ENCODE data around the gene UNCX.
"Not testable (repeated sequence)": the region's sequence is repeated elsewhere in the genome, so short reads cannot be mapped to it uniquely, and the experiment has no call there.

Gene UNCX

GRCh38 chr7:1259621-1260243 is 27.1 kb downstream of the UNCX start:
- no peak for DNase-seq

DNA sequence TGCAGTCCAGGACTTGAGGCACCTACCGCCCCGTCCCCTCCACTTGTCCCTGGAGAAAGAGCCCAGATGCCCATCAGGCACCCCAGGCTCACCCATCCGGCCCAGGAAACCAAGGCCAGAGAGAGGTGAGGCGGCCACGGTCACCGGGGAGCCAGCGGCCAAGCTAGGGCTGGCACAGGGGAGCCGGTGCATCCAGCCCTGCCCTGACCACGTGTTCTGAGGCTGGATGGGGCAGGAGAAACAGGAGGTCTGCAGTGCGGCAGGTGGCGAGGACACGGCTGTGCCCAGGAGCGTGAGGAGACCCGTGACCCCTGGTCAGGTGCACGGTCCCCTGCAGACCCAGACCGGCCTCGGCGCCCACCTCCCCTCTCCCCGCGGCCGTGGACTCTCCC is 27.6 kb downstream of the UNCX start:
- no peak for DNase-seq

DNA sequence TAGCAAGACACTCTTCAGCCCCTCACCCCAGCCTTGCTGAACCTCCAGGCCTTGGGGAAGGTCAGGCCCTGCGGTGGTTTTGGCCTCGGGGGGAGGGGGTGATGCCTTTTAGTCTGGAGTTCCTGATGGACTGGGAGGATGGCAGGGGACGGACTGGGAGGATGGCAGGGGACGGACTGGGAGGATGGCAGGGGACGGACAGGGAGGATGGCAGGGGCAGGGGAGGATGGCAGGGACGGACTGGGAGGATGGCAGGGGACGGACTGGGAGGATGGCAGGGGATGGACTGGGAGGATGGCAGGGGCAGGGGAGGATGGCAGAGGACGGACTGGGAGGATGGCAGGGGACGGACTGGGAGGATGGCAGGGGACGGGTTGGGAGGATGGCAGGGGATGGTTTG is 28.4 kb downstream of the UNCX start:
- DNase-seq = not testable (repeated sequence)

- DNase-seq = no peak
These were observed 29.8 kb downstream of the UNCX start for GRCh38 chr7:1262441-1262840.

DNA sequence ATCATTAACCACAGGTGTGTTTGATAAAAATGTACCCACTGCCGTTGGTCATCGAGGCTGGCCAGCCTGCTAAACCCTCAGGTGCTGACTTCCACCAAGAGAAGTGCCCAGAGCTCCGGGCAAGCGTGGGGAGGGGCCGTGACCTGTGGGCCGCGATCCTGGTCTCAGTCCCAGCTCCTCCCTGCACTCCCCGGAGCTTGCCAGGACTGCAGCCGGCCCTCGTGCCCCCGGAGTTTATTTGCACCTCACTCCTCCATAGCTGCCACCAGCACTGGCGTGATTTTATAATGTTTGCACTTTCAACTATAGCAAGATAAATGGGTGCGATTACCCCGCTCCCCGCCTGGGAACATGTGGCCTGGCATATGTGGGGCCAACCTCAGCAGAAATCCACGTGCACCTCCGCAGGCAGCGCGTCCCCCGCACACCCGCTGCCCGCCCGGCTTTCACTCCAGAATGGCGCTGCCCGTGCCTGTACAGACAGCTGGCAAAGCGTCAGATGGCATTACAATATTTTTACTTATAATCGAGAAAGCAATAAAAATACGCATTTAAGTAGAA is 30.8 kb downstream of the UNCX start:
- DNase-seq = no peak

- no peak for DNase-seq
These were observed 31.9 kb downstream of the UNCX start for GRCh38 chr7:1264345-1265280.

- DNase-seq = no peak
These were observed 34.6 kb downstream of the UNCX start for GRCh38 chr7:1267016-1267900.

DNA sequence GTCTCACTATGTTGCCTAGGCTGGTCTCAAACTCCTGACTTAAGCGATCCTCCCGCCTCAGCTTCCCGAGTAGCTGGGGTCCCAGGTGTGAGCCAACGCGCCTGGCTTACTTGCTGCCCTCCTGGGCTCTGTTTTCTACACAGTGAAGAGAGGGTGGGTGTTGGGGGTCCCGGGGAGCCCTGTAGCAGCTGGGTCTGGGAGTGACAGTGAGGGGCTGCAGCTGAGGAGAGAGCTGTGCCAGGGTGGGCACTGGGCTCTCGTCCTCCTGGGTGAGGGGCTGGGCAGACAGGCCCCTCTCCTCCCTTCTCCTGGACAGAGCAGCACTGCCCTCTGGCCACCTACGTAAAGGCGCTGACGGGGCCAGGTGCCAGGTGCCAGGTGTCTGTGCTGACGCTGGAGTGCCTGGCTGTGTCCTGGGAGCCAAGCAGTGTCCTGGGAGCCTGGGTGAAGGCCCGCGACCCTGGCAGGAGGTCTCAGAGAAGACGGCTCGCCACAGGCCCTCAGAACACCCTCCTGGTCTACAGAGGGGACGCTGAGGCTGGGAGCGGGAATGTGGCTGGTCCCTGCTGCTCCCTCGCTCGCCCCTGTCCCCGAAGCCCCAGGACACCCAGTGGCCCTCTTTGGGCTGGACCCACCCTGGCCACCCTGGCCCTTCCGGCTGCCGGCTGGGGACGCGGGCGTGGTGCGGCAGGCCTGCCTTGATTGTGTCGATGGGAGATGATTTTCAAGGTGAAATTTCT is 35.6 kb downstream of the UNCX start:
- DNase-seq = no peak

DNA sequence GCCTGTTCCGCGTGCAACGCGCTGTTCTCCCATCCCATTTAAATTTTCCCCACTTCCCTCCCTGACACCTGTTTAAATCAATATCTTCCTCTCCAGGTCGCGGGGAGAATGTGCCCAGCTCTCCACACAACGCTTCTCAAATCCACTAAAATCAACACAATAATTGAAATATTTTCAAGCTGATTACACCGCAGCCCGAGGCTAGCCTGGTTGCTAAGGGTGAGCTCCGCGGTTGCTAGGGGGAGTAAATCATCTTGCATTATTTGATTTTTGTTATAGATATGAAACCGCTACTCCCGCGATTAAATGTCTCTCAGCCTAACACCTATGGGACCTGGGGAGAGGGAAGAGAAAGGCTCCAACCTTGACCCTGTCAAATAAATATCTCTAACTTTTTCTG is 36.2 kb downstream of the UNCX start:
- no peak for DNase-seq

DNA sequence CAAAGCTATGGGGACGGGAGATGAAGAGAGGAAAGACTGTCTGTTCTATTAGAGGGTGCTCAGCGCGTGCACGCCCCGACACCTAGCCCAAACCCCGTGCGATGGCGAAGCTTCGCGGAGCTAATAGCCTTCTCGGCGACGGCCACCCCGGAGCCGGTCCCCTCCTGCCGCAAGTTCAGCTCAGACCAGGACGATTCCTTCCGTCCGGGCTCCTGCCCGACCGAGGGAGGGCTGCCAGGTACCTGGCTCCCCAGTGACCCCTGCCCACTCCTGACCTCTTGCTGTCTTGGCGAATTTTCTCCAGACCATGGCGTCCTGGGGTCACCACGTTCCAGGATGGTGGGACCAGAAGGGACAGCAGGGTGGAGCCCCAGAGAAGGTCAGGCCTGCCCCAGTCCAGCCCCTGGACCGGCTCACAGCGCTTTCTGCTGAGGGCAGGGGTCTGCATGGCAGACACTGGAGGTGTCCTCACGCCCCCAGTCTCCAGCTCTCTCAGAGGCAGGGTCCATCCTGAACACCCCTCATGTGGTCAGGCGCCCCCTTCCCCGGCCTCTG is 36.7 kb downstream of the UNCX start:
- DNase-seq = no peak

GRCh38 chr7:1270181-1270580 is 37.5 kb downstream of the UNCX start:
- DNase-seq = no peak

DNA sequence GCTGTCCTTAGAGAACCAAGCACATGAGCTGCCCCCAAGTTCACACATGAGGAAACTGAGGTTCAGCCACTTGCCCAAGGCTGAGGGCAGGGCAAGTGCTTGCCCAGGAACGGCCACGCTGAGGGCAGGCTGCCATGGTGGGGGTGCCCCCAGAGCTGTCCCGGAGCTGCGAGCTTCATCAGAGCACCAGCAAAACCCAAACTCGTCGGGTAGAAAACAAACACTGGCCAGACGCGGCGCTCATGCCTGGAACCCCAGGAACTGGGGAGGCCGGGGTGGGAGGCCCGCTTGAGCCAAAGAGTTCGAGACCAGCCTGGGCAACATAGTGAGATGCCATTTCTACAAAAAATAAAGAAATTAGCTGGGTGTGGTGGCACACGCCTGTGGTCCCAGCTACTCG is 38.4 kb downstream of the UNCX start:
- no peak for DNase-seq

DNA sequence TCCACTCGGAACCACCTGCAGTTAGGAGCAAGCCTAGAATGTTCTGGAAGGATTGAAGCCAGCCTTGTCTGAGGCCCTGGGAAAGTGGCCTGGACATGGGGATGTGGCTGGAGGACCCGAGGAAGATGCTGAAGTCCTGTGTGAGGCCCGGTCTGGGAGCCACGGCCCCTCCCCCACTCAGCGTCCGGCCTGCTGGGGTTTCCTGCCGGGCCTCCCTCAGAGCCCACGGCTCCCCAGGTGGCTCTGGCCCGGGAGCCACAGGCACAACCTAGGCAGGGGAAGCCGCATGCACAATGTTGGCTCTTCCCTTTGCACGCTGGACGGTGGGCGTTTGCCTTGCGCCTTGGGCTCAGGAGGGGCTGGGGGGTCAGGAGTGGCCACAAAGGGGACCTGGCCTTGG is 39.0 kb downstream of the UNCX start:
- no peak for DNase-seq

- not testable (repeated sequence) for DNase-seq
These were observed 39.5 kb downstream of the UNCX start for GRCh38 chr7:1272136-1272535.

DNA sequence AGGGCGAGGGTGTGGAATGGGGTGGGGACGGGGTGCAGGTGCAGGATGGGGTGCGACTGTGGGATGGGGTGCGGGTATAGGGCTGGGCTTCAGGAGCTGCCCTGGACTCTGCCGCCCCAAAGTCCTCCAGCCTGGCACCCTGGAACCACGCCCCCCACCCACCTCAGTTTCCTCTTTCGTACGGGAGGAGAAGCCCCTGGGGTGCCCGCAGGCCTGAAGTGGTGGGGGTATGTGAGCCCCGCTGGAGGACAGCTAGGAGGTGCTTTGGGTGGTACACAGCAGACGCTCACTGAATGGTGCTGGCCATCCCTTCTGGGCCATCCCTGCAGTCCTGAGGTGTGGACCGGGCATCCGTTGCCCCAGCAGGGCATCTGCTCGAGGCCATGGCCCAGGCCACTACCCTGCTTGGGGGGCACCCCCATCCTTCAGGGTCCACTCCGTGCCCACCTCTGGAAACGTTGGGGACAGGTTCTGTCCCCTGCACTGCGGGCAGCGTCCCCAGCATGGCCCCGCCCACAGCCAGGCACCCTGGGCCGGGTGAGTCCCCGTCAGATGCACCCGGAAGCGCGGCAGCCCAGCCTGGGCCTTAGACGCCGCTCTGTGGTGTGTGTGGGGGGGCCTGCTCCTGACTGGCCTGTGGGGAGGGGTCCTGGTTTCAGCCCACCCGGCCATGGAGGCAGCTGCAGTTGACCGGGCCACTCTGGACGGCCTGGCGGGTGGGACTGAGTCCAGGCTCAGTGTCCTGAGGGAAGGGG is 41.6 kb downstream of the UNCX start:
- DNase-seq = no peak

DNA sequence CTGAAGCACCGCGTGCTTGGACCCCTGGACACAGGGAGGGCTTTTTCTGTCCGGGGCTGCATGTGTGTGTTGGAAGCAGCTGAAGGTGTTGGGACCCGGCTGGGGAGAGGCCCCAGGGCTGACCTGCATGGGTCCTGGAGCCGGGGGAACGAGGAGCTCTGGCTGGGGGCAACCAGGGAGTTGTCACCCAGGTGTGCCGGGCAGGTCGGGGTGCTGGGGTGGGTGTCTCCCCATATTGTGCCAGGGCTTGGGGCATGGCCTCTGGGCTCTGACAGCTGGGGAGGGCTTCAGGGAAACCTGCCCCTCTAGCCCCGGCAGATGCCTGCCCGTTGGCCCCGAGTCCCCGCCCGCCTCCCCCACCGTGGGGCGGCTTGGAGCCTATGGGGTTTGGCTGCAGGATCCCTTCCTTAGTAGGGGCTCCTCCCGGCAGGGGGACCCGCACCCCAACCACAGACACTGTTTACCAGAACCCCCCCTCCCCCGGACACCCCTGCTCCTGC is 42.3 kb downstream of the UNCX start:
- no peak for DNase-seq

- DNase-seq = no peak
These were observed 43.0 kb downstream of the UNCX start for GRCh38 chr7:1275451-1276381.

- DNase-seq = no peak
These were observed 44.0 kb downstream of the UNCX start for GRCh38 chr7:1276626-1277175.

GRCh38 chr7:1278543-1278942 is 45.9 kb downstream of the UNCX start:
- DNase-seq = no peak

GRCh38 chr7:1279041-1279440 is 46.4 kb downstream of the UNCX start:
- no peak for DNase-seq

All from SW 1271 (cell line).